ENCODE results near the gene CYB561D1. TPM values are rescaled to one million over a fixed set of nuclear protein-coding genes. Genes with fewer than 3 reads are reported as not detected.

CYB561D1 gene
- total and polyA plus RNA-seq, 2 donors (not counting 1 experiment from before 2014, with no cell fraction given): 5.1 to 6.6 TPM

GRCh38 chr1:109483672-109484518 is 10.0 kb upstream of the CYB561D1 start, which contains the start of gene ATXN7L2:
ATXN7L2 (plus strand) TSS chr1:109483905; CDS start chr1:109483954, 49 bp downstream.
- peak; percentile 81 to 92 for DNase-seq (ENCODE audit: low read depth in 2 of 2)
- Histone ChIP-seq H3K79me2 (ENCODE audit: control insufficient read depth, insufficient read depth, low read length) (no peaks in the 10 kb centered on the region), H3K27ac (ENCODE audit: insufficient read depth, low read length) (peak within 1 kb of the TSS; percentile 75), H3K4me3 (replicated peaks in 1 of 4; ENCODE audit: control extremely low read depth in 1 of 4, insufficient read depth in 1 of 4, low read depth in 3 of 4, low read length in 4 of 4) (peak within 1 kb of the TSS; percentile 67 to 81 (median 76)), H3K27me3 (ENCODE audit: control insufficient read depth, insufficient read depth, low read length) (peaks cover 4% of the 10 kb centered on the region), H3K36me3 (ENCODE audit: control insufficient read depth, insufficient read depth, low read length) (peaks cover 3% of the 10 kb centered on the region), H3K4me2 (ENCODE audit: extremely low read depth, insufficient read depth, low read length) (peak within 1 kb of the TSS; percentile 99), H3K4me1 (ENCODE audit: control insufficient read depth, extremely low read depth, insufficient read depth, low read length) (peaks cover 6% of the 10 kb centered on the region), H4K20me1 (ENCODE audit: control insufficient read depth, extremely low read depth, insufficient read depth, low read length) (no peaks in the 10 kb centered on the region), H2AFZ (ENCODE audit: low read length) (peak within 1 kb of the TSS; percentile 96), H3K9ac (ENCODE audit: insufficient read depth, low read length) (peak within 1 kb of the TSS; percentile 87), H3K9me3 (ENCODE audit: control insufficient read depth, insufficient read depth, low read depth, low read length) (no peaks in the 10 kb centered on the region)
- TF ChIP-seq CTCF (conservative IDR thresholded peaks at IDR 0.05 in 1 of 2, IDR thresholded peaks at IDR 0.05 in 1 of 2; ENCODE audit: low read depth in 1 of 2, low read length in 2 of 2): no peak
- TF ChIP-seq EZH2 (IDR thresholded peaks at IDR 0.05; ENCODE audit: low read length, missing control alignments): no peak

GRCh38 chr1:109484519-109484975 is 9.3 kb upstream of the CYB561D1 start:
- H3K4me2 ChIP-seq (ENCODE audit: extremely low read depth, insufficient read depth, low read length): peak overlapping the region; percentile 78
- H3K27ac ChIP-seq (ENCODE audit: insufficient read depth, low read length): peak overlapping the region; percentile 75
- H3K9me3 ChIP-seq (ENCODE audit: control insufficient read depth, insufficient read depth, low read depth, low read length): no peaks in the 10 kb centered on the region
- no peaks in the 10 kb centered on the region for H3K79me2 ChIP-seq (ENCODE audit: control insufficient read depth, insufficient read depth, low read length)
- H3K27me3 ChIP-seq (ENCODE audit: control insufficient read depth, insufficient read depth, low read length): peaks cover 4% of the 10 kb centered on the region
- H2AFZ ChIP-seq (ENCODE audit: low read length): peak overlapping the region; percentile 64
- peak overlapping the region; percentile 46 to 81 (median 69) for H3K4me3 ChIP-seq (replicated peaks in 1 of 4; ENCODE audit: control extremely low read depth in 1 of 4, insufficient read depth in 1 of 4, low read depth in 3 of 4, low read length in 4 of 4)
- H3K9ac ChIP-seq (ENCODE audit: insufficient read depth, low read length): no peak overlapping the region
- TF ChIP-seq EZH2 (IDR thresholded peaks at IDR 0.05; ENCODE audit: low read length, missing control alignments): no peak
- no peak for TF ChIP-seq CTCF (conservative IDR thresholded peaks at IDR 0.05 in 1 of 2, IDR thresholded peaks at IDR 0.05 in 1 of 2; ENCODE audit: low read depth in 1 of 2, low read length in 2 of 2)
- DNase-seq (ENCODE audit: low read depth in 2 of 2): no peak
- peaks cover 4% of the 10 kb centered on the region for H3K36me3 ChIP-seq (ENCODE audit: control insufficient read depth, insufficient read depth, low read length)
- H3K4me1 ChIP-seq (ENCODE audit: control insufficient read depth, extremely low read depth, insufficient read depth, low read length): peaks cover 6% of the 10 kb centered on the region
- H4K20me1 ChIP-seq (ENCODE audit: control insufficient read depth, extremely low read depth, insufficient read depth, low read length): no peaks in the 10 kb centered on the region

GRCh38 chr1:109485001-109485400 is 8.9 kb upstream of the CYB561D1 start:
- H3K4me2 ChIP-seq (ENCODE audit: extremely low read depth, insufficient read depth, low read length): peak overlapping the region; percentile 78
- H3K79me2 ChIP-seq (ENCODE audit: control insufficient read depth, insufficient read depth, low read length): no peaks in the 10 kb centered on the region
- no peak for DNase-seq (ENCODE audit: low read depth in 2 of 2)
- no peak for TF ChIP-seq CTCF (conservative IDR thresholded peaks at IDR 0.05 in 1 of 2, IDR thresholded peaks at IDR 0.05 in 1 of 2; ENCODE audit: low read depth in 1 of 2, low read length in 2 of 2)
- H3K27me3 ChIP-seq (ENCODE audit: control insufficient read depth, insufficient read depth, low read length): peaks cover 4% of the 10 kb centered on the region
- no peak overlapping the region for H2AFZ ChIP-seq (ENCODE audit: low read length)
- peaks cover 6% of the 10 kb centered on the region for H3K4me1 ChIP-seq (ENCODE audit: control insufficient read depth, extremely low read depth, insufficient read depth, low read length)
- H3K4me3 ChIP-seq (replicated peaks in 1 of 4; ENCODE audit: control extremely low read depth in 1 of 4, insufficient read depth in 1 of 4, low read depth in 3 of 4, low read length in 4 of 4): peak overlapping the region in 2 of 4 experiments; percentile 77 to 81
- no peak overlapping the region for H3K9ac ChIP-seq (ENCODE audit: insufficient read depth, low read length)
- no peak overlapping the region for H3K27ac ChIP-seq (ENCODE audit: insufficient read depth, low read length)
- peaks cover 4% of the 10 kb centered on the region for H3K36me3 ChIP-seq (ENCODE audit: control insufficient read depth, insufficient read depth, low read length)
- no peaks in the 10 kb centered on the region for H3K9me3 ChIP-seq (ENCODE audit: control insufficient read depth, insufficient read depth, low read depth, low read length)
- H4K20me1 ChIP-seq (ENCODE audit: control insufficient read depth, extremely low read depth, insufficient read depth, low read length): no peaks in the 10 kb centered on the region
